ENCODE data around the gene VPS37D.
"Not testable (repeated sequence)": the region's sequence is repeated elsewhere in the genome, so short reads cannot be mapped to it uniquely, and the experiment has no call there.

The VPS37D gene

DNA sequence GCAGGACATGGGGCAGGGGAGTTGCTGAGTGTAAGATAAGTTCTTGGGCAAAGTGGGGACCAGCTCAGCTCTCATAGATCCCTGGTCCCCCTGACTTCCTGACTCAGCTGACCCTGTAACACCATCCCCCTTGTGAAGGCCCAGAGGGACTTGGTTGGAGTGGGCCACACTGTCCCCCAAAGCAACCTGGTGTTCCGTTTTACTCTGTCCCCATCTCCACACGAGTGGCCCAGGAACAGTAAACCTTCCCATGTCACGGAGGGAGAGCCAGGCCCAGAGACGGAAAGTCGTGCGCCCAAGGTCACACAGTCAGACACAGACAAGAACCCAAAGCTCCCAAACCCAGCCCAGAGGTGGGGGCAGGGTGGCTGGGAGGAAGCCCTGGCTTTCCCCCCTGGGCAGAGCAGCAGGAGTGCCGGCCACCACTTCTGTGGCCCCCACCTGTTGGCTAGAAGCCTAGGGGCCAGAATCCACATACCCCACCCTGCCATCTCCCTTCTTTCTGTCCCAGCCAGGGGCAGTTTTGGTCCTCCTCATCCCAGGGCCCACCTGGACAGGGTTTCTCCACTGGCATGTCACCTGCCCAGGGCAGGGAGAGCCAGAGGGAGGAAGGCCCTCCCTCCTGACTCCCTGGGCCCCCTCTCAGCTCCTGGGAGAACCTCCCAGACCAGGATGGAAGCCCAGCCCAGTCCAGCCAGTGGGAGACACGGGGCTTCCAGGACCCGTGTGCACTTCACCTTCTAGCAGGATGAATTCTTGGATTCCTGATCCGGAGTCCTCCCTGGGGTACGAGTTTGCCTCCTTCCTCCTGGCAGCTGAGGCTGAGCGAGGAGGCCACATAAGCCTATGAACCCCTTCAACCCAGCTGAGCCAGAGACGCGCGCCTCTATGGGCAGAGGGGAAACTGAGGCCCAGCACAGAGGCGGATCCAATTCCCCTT, 20.6 kb upstream of the VPS37D start:
- no peak for DNase-seq

DNA sequence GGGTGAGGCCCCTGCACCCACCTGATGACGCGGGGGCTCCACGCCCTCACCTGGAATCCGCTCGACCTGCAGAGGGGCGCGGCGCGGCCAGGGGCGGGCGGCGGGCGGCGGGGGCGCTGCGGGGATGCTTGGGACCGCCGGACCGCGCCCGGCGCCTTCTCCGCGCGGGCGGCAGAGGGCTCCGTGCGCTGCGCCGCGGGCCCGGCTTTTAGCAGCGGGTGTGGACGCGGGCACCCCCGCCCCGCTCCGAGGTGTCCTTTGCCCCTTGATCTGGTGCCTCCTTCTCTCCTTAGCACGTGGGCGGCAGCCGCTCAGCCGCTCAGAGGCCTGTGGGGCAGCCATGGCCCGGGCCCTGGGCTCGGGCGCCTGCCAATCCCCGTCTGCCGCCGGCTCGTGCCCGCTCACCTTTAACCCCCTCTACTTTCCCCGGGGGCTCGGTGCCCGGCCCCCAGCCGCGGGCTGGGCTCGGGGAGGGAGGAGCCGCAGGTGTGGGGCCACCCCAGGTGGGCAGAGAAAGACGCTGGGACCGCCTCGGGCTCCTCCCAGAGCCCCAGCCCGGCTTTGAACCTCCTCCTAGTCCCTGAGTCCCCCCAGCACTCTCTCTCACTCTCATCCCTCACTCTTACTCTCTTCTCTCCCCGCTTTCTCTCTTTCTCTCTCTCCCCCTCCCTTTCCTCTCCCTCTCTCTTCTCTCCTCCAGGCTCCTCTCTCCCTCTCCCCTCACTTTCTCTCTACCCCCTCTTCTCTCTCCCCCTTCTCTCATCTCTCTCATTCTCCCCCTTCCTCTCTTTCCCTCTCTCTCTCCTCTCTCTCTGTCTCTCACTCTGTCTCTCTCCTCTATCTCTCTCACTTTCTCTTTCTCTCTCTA, 19.7 kb upstream of the VPS37D start:
- peak; percentile 50 for DNase-seq

DNA sequence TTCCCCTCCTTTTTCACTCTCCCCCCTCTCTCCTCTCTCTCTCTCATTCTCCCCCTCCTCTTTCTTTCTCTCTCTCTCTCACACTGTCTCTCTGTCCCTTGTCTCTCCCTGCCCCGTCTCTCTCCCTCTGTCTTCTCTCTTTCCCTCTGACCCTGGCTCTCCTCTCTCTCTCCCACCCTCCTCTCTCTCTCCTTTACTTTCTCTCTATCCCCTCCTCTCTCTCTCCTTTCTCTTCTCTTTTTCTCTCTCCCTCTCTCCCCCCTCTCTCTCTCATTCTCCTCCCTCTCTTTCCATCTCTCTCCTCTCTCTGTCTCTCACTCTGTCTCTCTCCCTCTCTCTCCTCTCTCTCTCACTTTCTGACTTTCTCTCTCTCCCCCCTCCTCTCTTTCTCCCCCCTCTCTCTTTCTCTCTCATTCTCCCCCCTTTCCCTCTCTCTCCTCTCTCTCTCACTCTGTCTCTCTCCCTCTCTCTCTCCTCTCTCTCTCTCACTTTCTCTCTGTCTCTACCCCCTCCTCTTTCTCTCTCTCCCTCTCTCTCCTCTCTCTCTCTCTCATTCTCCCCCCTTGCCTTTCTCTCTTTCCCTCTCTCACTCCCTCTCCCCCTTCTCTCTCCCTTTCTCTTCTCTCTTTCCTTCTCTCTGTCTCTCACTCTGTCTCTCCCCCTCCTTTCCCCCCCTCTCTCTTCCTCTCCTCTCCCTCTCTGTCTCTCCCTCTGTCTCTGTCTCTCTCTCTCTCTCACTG, 18.9 kb upstream of the VPS37D start:
- no peak for DNase-seq

DNA sequence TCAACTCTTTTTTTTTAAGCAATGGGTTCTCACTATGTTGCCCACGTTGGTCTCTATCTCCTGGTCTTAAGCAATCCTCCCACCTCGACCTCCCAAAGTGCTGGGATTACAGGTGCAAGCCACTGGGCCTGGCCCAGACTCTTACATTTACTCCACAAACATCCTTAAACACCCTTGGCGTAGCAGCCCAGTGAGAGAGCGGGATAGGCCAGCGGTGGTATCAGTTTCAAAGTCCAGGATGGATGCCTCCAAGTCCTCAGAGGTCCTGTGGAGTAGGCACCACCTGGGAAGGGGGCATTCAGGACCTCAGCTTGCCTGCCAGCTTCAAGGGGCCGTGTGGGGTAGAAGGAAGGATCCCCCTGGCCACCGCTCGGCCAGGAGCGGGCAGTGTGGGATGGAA, 18.1 kb upstream of the VPS37D start:
- no peak for DNase-seq

GRCh38 chr7:73650524-73650923, 17.1 kb upstream of the VPS37D start:
- no peak for DNase-seq

GRCh38 chr7:73652541-73652949, 15.1 kb upstream of the VPS37D start:
- no peak for DNase-seq

- DNase-seq: not testable (repeated sequence)
These were observed 12.3 kb upstream of the VPS37D start for GRCh38 chr7:73655309-73655708.

DNA sequence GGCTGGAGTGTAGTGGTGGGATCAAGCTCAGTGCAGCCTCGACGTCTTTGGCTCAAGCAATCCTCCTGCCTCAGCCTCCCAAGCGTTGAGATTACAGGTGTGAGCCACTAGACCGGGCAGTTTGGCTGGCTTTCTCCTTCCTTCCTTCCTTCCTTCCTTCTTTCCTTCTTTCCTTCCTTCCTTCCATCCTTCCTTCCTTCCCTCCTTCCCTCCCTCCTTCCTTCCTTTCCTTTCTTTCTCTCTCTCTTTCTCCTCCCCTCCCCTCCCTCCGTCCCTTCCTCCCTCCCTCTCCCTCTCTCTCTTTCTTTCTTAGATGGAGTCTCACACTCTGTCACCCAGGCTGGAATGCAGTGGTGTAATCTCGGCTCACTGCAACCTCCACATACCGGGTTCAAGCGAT, 7.6 kb upstream of the VPS37D start:
- no peak for DNase-seq

DNA sequence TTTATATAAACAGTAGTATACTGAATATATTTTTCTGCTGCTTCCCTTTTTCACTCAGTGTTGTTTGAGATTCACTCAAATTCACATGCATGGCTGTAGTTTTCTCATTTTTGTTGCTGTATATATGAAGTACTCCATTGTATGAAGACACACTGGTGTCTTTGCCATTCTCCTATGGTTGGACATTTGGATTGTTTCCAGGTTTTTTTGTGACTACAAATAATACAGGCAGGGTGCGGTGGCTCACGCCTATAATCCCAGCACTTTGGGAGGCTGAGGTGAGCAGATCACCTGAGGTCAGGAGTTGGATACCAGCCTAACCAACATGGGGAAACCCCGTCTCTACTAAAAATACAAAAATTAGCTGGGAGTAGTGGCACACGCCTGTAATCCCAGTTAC, 7.0 kb upstream of the VPS37D start:
- DNase-seq: not testable (repeated sequence)

DNA sequence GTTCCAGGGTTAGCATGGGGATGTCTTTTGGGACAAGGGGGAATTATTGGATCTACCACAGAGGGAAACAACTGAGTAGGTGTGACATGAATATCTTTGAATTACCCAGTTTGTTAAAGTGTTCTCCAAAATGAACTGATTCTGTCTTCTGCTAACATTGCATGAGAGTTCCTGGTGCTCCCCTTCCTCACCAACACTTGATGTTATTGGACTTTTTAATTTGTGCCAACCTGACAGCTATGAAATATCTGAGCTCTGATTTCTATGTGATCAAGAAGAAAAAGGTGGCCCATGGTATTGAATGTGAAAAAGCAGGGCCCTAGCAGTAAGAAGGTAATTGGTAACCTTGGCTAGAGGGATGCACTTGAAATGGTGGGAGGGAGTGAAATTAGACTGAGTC, 4.6 kb upstream of the VPS37D start:
- DNase-seq: no peak

DNA sequence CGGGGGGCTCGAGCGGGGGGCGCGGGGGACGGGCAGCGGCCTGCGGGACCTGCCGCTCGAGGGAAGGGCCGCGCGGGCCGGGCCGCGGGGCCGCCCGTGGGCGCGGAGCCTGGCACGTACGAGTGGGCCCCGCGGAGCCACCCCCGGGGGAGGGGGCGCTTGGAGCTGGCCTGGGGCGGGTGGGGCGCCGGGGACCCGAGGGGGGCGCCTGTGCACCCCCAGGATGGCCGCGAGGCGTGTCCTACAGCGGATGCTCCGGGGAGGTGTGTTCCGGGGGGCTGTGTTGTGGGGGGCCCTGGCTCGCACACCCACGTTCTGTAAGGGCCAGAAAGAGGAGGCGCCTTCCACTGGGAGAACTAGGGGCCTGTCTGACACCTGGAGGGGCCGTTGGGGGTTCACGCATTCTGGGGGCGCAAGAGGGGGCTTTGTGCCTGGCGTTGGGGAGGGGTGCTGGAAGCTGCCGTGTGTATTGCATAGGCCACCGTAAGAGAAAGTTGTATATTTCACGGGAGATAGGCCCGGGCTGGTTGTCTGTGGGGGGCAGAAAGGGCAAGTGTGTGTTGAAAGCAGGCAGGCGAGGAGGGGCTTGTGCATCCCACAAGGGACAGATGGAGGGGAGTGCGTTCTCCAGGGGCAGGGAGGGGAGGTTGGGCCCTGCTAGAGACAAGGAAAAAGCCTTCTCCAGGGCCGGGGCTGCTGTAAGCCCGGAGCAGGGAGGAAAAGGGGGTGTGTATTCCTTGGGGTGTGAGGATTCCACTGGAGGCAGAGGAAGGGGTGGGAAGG, 663 bp downstream of the VPS37D start:
- DNase-seq: peak; percentile 83

DNA sequence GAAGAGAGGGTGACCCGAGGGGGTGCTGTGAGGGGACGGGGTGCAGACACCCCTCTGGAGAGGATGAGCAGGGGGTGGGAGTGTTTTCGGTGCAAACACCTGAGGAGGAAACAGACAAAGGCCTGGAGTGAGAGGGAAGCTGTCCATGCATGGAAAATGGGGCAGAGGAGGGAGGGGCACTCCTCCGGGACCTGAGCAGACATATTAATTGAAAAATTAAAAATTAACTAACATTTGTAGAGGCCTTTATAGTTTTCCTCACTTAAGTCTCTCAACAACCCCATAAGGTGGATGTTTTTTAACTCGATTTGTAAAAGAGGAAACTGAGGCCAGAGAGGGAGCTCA, 1.2 kb downstream of the VPS37D start:
- no peak for DNase-seq

GRCh38 chr7:73669288-73669701, 1.7 kb downstream of the VPS37D start:
- DNase-seq: peak; percentile 32

DNA sequence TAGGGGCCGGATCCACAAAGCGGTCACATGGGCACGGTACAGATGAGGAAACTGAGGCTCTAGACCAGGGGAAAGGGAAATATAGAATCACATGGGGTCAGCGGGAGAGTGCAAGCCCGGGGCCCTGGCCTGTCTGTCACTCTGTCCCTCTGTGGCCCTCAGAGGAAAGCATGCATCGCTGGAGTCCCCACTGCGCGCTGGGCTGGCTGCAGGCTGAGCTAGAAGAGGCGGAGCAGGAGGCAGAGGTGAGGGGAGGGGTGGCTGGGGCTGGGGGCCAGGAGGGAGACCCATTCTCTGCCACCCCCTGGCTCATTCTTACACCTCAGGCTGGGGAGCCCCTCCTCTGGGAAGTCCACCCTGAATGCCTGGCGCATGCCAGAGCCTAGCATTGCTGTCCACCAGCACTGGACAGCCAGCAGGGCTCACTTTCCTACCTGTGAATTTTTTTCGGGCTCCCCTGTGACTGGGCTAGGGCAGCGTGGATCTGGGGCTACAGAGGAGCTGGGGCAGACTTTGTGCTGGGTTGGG, 2.3 kb downstream of the VPS37D start:
- no peak for DNase-seq

GRCh38 chr7:73671322-73671661, 3.7 kb downstream of the VPS37D start:
- DNase-seq: no peak

DNA sequence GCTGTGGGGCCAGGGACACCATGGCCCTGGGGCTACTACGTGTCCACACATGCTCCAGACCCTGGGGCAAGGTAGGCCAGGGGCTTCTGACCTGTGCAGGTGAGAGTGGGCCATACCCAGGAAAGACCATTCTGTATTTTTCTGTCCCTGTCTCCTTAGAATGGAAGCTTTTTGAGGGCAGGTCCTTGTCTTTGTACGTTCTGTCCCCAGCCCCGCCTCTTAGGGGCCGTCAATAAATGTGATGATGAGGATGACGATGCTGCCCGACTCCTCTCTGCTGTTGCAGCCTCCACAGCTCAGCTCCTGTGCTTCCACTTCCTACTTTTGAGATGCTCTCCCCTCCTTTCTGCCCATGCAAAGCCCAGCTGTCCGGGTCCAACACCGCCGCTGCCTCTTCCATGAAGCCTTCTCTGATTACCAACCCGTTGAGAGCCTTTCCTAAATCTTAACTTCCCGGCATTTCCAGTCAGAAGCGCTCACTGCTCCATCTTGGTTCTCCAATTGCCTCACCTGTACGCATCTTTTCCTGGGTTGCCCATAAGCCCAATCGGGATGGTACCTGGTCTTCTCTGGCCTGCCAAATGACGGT, 4.3 kb downstream of the VPS37D start:
- no peak for DNase-seq

- no peak for DNase-seq
These were observed 7.0 kb downstream of the VPS37D start for GRCh38 chr7:73674468-73675124.

GRCh38 chr7:73676062-73676461, 8.4 kb downstream of the VPS37D start:
- not testable (repeated sequence) for DNase-seq

GRCh38 chr7:73678862-73679261, 11.2 kb downstream of the VPS37D start:
- no peak for DNase-seq

DNA sequence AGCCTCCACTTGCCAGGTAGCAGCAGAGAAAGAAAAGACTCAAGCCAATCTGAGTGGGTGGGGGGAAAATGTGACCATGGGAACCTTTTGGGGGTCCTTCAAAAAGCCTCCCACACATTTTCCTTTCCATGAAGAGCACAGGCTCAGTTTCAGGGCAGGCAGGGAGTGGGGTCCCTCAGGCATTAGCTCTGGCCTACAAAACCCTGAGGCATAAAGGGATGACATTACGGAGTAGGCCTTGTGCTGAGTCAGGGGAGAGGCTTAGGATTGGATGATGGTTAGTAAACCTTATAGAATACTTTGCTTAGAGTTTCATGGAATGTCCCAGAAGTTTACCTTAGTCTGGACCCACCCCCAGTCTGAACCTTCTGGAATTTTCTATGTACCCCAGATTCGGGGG, 12.1 kb downstream of the VPS37D start:
- DNase-seq: no peak

DNA sequence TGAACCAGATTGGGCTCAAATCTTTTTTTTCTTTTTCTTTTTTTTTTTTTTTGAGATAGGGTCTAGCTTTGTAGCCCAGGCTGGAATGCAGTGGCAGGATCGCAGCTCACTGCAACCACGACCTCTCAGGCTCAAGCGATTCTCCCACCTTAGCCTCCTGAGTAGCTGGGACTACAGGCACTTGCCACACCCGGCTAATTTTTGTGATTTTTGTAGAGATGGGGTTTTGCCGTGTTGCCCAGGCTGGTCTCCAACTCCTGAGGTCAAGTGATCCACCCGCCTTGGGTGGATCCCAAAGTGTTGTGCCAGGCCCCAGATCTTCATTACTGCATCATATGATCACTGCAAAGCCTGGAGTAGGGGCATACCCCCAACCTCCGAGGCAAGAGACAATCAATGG, 12.9 kb downstream of the VPS37D start:
- no peak for DNase-seq
